Measurements from ENCODE around the gene EIF4E1B. TPM values are rescaled to one million over a fixed set of nuclear protein-coding genes. Genes with fewer than 3 reads are reported as not detected.

Gene EIF4E1B, protein sequence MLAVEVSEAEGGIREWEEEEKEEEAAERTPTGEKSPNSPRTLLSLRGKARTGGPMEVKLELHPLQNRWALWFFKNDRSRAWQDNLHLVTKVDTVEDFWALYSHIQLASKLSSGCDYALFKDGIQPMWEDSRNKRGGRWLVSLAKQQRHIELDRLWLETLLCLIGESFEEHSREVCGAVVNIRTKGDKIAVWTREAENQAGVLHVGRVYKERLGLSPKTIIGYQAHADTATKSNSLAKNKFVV
- total RNA-seq (2022; extraction: Qiagen RNA extraction): not detected in 5 replicates

DNA sequence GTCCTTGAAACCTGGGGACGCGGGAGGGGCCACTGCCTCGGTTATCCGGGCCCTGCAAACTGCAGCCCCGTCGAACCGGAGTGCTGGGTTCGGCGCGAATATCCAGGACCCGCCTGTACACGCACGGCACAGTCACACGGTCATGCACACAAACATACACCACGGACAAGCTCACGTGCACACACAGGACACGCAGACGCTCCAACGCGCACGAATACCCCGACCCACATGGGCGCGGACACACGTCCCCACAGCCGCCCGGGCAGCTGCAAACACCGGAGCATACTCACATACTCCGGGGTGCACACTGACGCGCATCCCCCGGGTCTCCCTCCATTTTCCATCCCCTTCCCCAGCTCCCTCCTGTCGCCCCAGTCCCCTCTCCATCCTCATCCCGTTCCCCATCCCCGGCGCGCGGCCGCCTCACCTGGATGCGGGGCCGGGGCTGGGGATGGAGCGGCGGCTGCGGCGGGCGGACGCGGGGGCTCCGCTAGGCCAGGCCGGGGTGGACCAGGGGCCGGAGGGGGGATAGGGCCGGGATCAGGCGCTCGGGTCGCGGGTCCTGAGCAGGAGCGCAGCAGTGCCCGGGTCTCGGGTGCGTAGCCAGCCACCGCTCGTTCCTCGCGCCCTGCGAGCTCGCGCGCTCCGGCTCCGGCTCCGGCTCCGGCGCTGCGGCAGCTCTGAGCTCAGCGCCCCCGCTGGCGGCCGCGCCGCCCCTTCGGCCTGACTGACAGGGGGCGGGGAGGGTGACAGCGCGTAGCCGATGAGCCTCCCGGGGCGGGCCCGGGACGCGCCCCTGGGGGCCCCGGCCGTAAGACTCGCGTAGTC, at the start of gene EIF4E1B, which contains the start of gene SNCB:
EIF4E1B (plus strand) TSS at position 823 of the 828 bp plus-strand sequence. CDS start 12,113 bp downstream, outside the sequence.
SNCB (minus strand) TSS at position 682 of the 828 bp plus-strand sequence. CDS start 880 bp downstream, outside the sequence.

DNA sequence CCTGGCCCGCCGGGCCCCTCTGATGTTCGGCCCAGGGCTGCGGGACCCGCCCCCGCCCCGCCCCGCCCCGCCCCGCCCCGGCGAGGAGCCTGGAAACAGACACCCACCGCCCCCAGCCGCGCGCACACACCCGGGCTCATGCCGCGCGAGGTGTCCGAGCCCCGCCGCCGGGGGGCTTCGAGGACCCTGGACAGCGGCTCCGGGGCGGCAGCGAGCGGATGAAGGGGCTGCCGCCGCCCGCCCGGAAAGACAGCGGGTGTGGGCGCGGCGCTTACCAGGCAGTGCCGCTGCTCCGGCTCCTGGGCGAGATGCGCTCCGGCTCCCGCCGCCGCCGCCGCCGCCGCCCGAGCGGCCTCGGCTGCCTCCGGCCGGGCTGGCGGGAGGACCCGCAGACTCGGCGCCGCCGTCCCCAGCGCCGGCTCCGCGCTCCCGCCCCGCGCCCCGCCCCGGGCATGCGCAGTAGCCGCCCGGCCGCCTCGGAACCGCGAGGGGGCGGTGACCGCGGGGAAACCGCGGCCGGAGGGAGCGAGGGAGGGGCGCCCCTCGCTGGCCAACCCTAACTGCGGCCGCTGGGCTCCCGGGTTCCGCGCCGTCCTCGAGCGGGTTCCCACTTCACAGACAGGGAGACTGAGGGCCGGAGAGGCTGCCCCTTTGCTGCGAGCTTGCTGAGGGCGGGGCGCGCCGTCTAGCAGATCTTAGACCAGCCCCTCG, 20.6 kb upstream of the EIF4E1B start, which contains the start of gene GPRIN1:
GPRIN1 (minus strand) TSS at position 433 of the 711 bp plus-strand sequence. CDS start 10,322 bp downstream, outside the sequence.

DNA sequence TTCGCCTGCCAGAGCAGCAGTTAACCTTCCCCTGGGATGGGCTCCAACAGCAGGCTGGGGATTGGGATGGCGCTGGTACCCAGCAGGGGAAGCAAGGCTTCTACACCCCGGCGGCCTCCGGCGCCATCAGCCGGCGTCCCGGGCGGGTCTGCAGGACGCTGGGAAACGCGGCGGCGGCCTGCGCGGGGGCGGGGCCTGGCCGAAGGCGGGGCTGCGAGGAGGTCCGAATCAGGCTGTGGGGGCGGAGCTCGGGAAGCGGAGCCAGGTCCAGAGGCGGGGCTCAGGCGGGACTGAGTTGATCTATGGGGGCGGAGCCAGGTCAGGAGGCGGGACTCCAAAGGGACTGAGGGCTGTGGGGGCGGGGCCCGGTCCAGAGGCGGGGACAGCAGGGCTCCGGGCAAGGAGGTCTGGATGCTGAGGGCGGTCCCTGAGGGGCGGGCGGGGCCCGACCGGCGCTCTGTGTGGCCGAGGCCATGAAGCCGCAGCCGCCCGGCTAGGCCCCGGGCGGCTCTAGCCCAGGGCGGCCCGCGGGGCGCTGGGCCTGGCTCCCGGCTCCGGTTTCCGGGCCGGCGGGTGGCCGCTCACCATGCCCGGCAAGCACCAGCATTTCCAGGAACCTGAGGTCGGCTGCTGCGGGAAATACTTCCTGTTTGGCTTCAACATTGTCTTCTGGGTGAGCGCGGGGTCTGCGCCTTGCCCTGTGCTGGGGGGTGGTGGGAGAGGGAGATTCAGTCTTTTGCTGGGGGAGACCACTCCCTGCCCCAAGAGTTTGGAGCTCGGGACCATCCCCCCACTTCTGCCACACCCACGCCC, 16.8 kb downstream of the EIF4E1B start, which contains the start of gene TSPAN17:
TSPAN17 (plus strand) TSS at position 455 of the 813 bp plus-strand sequence; CDS start at position 587, 132 bp downstream.

Other genes with a start within 250 kb of the EIF4E1B start
- 122 to 133 TPM (median 127 TPM) in 5 replicates for gene NOP16, start 242.1 kb upstream of the EIF4E1B start, total RNA-seq (2022; extraction: Qiagen RNA extraction)
- gene HIGD2A, start 241.9 kb upstream of the EIF4E1B start, total RNA-seq (2022; extraction: Qiagen RNA extraction): 232 to 276 TPM (median 253 TPM) in 5 replicates
- 101 to 162 TPM (median 153 TPM) in 5 replicates for gene CLTB, start 214.1 kb upstream of the EIF4E1B start, total RNA-seq (2022; extraction: Qiagen RNA extraction)
- 45.4 to 58.4 TPM (median 46.0 TPM) in 5 replicates for gene FAF2, start 182.3 kb upstream of the EIF4E1B start, total RNA-seq (2022; extraction: Qiagen RNA extraction)
- gene RNF44, start 93.3 kb upstream of the EIF4E1B start, total RNA-seq (2022; extraction: Qiagen RNA extraction): 29.9 to 37.2 TPM (median 32.5 TPM) in 5 replicates
- gene CDHR2, start 81.3 kb upstream of the EIF4E1B start, total RNA-seq (2022; extraction: Qiagen RNA extraction): 0.10 to 0.17 TPM (median 0.12 TPM) in 4 of 5 replicates, not detected in the other
- 7.3 to 9.6 TPM (median 9.1 TPM) in 5 replicates for gene GPRIN1, start 20.5 kb upstream of the EIF4E1B start, total RNA-seq (2022; extraction: Qiagen RNA extraction)
- 0.89 to 1.5 TPM (median 1.3 TPM) in 5 replicates for gene SNCB, start 141 bp upstream of the EIF4E1B start, total RNA-seq (2022; extraction: Qiagen RNA extraction)
- 59.0 to 64.5 TPM (median 61.5 TPM) in 5 replicates for gene TSPAN17, start 16.8 kb downstream of the EIF4E1B start, total RNA-seq (2022; extraction: Qiagen RNA extraction)
- gene UNC5A, start 179.9 kb downstream of the EIF4E1B start, total RNA-seq (2022; extraction: Qiagen RNA extraction): 0.39 to 0.78 TPM (median 0.55 TPM) in 5 replicates

Data from A549 treated with Hydrocortisone at 1 μM for 4 hours (cell line).